GM19043 (cell line): Measurements from ENCODE around the gene HOATZ.

Experiments used
- ATAC-seq: cut with Tn5 transposase; IDR thresholded peaks from one replicate; pipeline ENCODE4 v1.9.1; 2021; ENCODE audit warnings: low read depth; ENCODE audit not compliant: unreplicated experiment

Gene HOATZ

DNA sequence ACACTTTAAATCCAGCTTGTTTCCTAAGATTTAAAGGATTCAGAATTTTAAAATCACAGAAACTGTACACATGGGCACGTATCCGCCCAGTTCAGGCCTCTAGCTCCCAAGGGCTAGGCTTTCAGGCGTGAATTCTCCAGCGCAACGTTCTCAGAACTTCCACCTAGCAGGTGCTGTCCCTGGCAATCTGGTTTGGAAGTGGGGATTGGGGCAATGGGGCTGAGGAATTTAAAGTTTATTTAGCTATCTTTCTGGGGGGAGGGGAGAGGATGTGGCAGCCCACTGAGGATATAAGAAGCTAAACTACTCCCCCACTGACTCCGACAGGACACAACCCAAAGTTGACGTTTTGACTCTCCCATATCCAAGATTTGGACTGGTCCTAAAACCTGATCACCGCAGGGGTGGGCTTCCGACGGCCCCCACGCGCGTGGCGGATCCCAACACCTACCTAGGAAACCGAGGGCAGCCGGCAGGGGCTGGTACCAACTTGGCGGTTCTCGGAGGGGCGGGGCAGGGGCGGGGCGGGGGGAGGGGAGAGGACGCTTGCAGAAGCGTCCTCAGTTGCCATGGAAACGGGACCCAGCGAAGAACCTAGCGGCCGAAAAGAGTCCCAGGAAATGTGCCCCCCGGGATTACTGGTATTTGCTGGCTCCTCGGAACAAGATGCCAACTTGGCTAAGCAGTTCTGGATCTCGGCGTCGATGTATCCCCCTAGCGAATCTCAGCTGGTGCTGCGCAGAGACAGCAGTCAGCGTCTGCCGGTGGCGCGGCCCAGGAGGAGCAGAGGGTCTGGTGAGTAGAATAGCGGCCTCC is at the start of gene HOATZ:
HOATZ (plus strand) TSS at position 563 of the 816 bp plus-strand sequence; CDS start at position 570, 7 bp downstream.
- no peak for ATAC-seq

DNA sequence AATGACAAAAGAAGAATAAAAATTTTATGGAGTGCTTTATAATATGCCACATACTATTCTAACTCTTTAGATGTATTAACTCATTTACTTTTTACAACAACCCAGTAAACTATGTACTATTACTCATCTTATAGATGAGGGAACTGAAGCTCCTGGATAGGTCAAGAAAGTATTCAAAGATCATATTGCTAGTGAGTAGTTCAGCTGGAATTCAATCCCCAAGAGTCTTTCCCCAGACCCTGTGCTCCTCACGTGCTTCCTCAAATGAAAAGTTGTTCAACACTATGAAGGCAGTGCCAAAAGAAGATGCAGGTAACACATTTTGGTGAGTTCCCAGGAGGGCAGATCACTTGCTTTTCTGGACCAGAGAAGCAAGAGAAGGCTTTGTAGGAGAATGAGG is 49.2 kb upstream of the HOATZ start:
- ATAC-seq, result no peak

DNA sequence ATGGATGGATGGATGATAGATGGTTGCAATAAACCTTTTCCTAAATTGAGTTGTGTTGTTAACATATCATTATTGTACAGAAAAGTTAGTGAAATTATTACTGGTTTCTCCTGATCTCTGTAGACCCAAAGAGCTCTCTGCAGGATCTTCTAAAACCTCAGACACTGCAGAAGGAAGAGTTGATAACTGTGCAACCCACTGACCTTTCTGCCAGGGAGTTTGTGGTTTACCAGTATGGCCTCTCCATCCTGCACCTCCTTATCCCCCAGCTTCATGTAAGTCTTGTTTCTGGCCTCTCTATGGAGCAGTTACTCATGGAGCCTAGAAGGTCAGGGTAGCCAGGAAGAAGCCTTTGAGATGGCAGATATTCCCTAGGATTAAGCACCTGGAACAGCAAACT is 48.0 kb upstream of the HOATZ start:
- no peak for ATAC-seq

DNA sequence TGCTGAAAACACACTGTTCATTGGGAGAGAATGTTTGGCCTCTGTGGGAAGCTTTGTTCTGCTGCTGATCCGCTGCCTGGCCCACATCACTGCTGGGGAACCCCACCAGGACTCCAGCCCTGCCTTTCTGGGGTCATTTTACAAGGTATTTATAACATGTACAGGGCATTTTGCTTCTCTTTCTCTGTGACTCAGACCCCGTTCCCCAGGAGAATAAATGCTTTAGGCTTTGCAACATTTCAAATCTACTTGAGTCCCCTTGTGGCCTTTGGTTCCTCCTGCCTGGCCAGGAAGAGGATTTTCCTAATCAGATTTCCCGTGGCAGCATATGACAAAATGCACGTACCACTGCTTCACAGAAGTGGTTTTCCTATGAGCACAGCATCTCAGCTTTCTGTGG is 45.4 kb upstream of the HOATZ start:
- ATAC-seq, result no peak

DNA sequence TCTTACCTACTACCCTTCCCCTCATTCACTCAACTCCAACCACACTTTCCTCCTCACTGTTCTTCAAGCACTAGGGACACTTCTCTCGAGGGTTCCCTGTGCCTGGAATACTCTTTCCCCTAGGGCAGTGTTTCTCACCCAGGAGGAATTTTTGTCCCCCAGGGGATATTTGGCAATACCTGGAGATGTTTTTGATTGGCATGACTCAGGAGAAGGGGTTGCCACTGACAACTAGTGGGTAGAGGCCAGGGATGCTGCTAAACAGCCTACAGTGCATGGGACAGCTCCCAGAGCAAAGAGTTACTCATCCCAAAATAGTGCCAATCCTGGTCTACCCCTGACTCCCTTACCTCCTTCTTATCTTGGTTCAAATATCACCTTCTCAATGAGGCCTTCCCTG is 42.4 kb upstream of the HOATZ start:
- ATAC-seq, result no peak

DNA sequence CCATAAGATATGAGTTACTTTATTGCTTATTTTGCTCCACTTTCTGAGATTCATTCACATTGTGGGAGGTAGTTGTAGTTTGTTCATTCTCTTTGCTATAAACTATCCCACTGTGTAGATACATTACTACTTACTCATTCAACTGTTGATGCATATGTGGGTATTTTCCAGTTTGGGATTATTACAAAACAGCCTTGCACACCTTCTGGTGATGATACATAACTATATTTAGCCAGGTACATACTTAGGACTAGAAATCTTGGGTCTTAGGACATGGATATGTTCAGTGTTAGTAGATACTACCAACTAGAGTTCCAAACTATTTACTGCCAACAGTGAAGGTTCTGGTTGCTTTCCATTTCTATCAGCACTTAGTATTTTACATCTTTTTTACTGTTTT is 40.1 kb upstream of the HOATZ start:
- ATAC-seq, result no peak

DNA sequence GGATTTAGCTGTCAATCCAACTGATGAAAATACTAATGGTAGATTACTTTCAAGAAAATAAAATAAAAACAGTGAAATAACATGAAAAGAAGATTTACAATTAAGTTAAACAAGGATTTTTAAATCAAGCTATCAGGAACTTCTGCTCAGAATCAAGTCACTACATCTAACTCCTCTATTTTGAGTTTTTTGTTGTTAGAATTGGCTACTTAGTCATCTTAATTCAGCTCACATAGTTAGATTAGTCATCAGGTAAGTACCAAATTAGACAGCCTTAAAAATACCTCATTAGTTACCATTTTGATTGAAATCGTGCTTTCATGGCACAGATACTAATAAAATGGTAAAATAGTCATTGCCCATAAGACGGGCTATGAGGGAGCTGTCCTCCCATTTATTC is 38.2 kb upstream of the HOATZ start:
- no peak for ATAC-seq

DNA sequence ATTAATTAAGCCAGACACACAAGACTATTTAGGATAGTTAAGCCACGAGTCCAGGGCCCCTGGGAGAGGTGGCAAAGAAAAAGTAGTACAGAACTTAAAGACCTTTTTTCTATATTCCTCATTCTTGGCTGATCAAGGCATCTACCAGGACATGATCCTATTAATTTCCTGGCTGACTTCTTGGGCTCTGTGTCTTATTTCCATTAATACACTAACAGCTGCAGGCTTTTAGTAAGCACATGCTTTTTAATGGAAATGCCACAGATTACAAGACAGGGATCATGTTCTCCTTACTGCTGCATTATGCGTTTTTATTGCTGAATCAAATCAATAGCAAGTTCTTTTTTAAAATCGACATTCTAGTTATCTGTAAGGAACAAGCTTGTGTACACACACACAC is 37.6 kb upstream of the HOATZ start:
- no peak for ATAC-seq

DNA sequence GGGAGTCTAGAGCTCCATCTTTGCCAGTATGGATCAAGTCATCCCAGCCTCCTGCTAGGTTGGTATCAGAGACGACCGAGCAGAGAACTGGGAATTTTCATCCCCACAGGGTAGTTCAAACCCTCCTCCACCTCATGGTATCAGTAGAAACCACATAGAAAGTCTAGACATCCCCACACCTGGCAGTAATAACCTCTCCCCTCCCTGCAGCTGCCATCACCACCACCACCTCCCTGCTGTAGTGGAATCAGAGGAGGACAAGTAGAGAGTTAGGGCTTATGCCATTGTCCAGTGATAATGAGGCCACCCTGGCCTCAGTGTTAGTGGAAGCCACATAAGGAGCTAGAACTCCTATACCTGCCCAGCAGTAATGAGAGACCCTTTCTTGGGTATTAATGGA is 36.7 kb upstream of the HOATZ start:
- ATAC-seq, result no peak

DNA sequence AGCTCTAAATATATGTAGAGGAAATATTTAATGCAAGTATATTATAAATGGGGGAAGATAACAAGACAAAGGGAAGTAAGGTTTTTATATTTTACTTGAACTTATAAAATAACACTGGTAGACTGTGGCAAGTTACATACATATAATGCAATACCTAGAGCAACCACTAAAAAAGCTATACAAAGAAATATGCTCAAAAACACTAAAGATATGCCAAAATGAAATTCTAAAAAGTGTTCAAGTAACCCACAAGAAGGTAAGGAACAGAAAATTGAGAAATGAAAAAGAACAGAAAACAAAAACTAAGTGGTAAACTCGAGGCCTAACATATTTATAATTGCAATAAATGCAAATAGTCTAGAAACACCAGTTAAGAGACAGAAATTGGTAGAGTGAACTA is 34.9 kb upstream of the HOATZ start:
- no peak for ATAC-seq

DNA sequence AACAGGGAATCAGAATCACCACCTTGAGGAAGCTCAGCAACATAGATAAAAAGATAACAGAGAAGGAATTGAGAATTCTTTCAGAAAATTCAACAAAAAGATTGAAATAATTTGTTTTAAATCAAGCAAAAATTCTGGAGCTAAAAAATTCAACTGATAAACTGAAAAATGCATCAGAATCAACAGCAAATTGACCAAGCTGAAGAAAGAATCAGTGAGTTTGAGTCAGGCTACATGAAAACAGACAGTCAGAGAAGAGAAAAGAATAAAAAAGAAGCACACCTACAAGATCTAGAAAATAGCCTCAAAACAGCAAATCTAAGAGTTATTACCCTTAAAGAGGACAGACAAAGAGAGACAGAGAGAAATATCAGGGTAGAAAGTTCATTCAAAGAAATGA is 31.1 kb upstream of the HOATZ start:
- no peak for ATAC-seq

DNA sequence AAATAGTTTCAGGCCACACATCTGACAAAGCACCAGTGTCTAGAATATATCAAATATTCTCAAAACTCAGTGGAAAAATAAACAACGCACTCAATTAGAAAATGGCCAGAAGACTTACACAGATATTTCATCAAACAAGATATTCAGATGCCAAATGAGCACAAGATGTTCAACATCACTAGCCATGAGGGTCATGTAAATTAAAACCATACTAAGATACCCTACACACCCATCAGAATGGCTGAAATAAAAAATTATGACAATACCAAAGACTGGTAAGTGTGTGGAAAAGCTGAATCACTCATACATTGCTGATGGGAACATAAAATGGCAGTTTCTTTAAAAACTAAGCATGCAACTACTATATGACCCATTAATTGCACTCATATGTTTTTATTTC is 24.1 kb upstream of the HOATZ start:
- ATAC-seq, result no peak

DNA sequence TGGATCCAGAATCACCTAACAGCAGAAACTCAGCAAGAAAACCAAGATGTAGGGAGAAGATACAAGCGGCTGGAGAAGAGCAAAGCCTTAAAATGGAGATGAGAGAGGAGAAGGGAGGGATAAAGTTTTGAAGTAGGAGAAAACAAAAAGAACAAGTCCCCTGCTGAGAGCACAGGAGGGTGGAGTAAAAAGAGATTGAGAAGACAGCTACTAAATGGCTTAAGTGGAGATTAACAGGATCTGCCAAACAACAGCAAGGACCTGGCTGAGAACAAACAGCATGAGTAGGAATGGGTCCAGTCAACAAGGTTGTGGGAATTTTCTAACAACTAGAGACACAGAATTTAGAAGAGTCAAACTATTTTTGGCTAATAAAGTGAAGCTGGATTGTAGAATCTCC is 20.5 kb upstream of the HOATZ start:
- no peak for ATAC-seq

DNA sequence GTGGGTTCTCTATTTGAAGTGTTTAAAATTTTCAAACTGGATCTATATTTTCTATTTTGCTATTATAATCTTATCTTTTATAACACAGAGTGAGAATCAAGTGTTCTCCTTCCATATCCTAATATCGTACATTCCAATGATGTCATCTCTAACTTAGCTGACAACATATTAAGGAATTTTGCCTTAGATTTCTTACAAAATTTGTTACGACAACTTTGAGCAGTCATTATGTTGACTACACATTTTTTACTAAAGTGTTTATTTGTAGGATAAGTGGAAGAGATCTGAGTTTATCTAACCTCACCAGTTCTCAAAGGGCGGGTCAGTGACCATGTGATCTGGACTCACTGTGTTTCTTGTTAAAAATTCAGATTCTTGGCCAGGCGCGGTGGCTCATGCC is 15.1 kb upstream of the HOATZ start:
- ATAC-seq, result no peak

DNA sequence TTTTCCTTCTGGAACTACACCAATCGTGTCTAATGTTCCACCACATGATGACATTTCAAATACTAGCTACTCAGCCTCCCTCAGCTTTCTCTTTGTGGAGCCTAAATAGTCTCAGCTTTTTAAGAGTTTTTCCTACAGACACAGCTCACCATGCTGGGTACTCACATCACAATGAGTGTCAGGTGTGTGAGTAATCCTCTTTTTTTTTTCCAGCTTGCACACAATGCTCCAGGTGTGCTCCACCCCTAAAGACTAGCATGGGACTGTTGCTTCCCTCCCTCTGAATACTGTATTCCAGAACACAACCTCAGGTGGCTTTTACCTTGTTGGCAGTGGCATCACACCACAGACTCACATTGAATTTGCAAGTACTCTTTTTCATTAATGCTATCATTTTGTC is 14.1 kb upstream of the HOATZ start:
- no peak for ATAC-seq

DNA sequence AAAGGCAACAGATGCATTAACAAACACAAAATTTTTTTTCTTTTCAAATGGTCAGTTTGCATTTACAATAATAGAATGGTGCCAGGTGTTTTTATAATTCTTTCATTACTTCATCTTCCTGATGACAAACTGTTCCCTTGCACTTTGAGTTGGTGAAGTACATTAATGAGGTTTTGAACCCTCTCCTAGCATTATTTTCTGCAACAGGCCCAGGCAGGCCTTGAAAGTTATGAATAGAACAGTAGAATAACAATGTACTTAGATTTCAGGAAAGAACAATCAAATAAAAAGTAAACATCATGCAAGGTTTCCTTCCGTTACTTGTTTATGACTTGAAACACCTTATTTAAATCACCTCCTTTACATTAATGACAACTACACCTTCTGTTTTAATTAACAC is 12.0 kb upstream of the HOATZ start:
- no peak for ATAC-seq

DNA sequence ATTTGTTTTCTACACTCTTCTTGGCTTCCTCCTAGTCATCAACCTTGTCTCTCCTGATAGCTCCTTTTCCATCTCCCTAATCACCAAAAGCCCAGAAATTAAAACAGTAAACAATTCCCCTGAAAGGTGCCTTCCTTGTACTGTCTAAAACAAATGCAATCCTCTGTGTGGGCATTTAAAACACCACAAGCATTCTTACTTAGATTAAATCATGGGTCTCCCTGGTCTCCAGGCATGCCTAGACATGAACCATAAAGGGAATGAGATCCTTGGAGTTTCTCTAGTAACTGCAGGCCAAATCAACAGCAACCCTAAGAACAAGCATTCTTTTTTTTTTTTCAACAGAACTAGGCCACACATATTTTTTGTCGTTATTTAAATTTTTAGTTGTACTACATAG is 4.3 kb upstream of the HOATZ start:
- ATAC-seq, result no peak

DNA sequence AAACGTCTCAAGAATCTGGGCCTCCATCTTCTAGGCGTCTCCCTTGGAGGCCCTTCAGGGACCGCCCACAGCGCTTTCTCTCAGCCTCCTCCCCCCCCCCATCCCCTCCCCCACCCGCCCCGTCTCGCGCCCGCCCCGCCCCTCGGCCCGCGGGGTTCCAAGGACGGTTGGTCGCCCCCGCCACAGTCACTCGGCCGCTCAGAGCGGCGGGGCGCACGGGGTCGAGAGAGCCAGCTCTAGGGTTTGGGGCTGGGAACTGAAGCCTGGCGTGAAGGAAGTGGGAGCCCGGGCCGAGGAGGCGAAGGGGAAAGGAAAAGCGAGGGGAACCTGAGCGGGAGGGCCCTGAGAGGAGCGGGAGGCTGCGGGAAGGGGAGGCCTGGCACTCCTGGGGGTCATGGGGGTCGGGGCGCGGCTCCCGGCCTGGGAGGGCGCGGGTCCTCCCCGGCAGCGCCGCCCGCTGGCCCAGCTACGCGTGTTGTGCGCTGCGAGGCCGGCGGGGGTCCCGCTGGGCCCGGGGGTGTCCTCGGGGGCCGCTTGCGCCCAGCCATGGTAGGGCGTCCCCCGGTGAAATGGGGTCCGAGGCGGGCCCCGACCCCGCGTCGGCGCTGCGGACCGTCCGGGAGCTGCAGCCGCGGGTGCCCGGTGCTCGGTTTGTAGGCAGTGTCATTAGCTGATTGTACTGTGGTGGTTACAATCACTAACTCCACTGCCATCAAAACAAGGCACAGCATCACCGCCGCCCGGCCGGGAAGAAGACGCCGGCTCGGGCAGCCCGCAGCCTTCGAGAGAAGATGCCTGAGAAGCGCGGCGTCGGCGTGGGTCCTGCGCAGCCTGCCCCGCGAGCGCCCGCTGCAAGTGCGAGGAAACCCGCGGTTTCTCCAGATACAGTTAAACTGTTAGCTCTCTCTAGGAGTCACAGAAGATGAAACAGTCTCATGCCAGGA is 2.0 kb upstream of the HOATZ start, which contains the start of gene BTG4:
BTG4 (minus strand) TSS at position 91 of the 944 bp plus-strand sequence. CDS start 13,610 bp downstream, outside the sequence.
- ATAC-seq, result no peak

DNA sequence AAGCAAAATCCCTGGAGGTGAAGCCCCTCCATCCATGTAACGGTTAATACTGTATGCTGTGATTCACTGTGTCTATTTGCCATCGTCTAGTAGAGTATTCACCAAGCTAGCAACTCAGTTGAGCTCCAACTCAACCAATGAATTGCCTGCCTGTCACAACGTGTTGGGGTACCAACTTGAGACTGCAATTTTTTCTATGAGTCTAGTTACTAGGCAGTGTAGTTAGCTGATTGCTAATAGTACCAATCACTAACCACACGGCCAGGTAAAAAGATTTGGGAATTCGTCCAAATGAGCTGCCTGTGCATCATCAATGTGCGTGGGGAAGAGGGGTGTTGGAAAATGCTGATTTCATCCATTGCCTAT is 1.4 kb upstream of the HOATZ start:
- no peak for ATAC-seq

DNA sequence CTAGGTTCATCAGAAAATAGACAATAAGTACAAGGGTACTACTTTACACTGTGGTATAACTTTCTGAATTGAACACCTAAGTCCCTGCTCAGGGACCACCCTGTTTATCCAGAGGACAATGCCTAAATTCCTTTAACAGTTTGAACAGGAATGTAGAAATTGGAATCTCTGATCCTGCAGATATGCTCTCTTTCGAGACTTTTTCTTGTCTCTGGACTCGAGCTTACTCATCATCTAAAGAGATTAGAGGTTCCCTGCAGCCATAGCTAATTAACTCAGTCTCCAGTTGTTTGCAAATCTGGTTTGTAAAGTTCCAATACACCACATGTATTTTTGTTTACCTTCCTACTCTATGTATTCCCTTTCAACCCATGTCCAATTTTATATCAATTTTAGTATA is 1.0 kb downstream of the HOATZ start:
- no peak for ATAC-seq

DNA sequence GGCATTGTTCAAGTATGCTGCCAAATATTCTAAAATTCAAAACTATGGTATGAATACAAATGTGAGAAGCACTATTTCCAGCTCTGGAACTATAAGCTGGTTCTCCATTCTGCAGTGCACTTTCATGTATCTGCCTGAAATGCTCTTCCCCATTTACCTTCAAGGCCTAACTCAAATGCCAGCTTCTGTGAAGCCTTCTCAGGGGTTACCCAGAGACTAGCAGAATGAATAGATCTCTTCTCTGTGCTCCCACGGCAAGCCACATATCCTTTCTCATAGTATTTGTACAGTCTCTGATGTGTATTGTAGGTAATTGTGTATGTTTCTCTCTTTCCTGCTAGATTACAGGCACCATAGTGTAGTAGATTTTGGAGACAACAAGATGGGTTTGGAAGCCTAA is 4.1 kb downstream of the HOATZ start:
- ATAC-seq, result no peak

DNA sequence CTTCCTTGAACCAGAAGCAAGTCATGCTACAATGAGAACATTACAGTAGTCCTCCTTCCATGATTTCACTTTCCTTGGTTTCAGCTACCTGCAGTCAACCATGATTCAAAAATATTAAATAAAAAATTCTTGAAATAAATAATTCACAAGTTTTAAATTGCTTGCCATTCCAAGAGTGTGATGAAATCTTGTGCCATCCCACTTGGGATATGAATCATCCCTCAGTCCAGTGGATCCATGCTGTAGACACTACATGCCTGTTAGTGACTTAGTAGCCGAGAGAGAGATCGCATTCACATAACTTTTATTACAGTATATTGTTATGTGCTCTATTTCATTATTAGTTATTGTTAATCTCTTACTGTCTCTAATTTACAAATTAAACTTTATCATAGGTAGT is 6.0 kb downstream of the HOATZ start:
- ATAC-seq, result no peak
